Posterior cingulate gyrus (tissue), 11 donors: ENCODE data around the gene CSMD2.

Experiments
- DNase-seq, 10 donors: peaks; one replicate each; pipeline versions ENCODE4 v3.0.0 to v3.0.0-alpha.2; 2020 to 2021; ENCODE audit warnings: mixed read lengths in 3 of 10
- intact Hi-C: fragments of 100-400 bp; cut with DNase I; formaldehyde crosslinking; loops from one replicate; pipeline ENCODE4 v1.15.1; 2023

CSMD2 gene

DNA sequence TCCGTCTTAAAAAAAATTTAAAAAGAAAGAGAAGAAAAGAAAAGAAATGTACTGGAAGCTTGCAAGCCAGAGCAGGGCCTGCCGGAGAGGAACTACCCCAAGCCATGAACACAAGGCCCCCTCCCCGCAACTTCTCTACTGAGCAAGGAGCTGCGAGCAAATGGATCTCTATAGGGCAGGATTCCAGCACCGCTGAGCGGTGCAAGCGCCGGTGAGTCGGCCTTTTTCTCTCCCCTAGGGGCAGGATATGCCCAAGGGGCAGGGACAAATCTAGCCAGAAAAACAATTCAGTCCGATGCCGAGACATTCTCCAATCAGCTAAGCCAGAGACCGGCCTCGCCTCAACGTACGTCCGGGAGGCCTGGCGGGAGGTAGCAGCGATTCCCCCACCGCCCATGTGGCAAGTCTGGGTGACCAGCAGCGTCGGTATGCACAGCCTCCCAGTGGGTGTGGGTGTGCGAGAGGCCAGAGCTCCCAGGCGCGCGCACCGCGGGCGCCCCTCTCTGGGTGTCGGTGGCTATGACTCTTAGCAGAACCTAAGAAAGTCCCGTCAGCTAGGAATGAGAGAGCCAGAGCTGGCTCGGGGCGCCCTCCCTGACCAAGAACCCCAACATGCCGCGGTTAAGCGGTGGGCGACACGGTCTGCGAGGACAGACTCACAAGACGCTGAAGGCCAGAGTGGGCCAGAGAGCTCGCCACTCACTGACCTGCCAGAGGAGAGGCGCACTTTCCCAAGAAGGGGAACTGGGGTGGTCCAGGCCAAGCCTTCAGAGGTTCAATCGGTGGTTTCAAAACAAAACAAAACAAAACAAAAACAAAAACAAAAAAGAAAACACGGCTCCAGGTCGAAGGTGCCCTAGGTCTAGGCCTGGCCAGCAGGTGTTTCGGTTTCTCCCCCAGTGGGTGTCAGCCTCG is 1.9 kb downstream of the CSMD2 start:
- intact Hi-C loops = loop anchor here (1.0 to 10.0 kb wide), 5 partner anchors 48 to 530 kb away; no protein-coding TSS in a partner anchor
- peak; percentile 74 to 98 (median 87) for DNase-seq

DNA sequence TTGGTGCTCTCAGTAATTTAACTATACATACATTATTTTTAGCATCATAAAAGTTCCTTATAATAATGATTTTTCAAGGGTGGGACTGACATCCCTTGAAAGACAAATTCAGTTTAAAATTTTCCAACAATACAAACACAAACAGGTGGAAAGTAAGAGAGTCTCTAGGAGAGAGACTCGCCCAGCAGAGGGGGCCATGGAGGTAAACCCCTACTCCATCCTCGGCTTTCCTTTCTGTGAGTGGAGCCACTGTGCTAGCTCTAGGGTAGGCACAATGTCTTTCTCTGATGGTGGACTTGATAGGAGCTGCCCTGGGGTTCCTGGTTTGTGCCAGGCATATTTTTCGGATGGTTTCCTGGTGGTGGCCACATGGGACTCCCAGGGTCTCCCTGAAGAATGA is 8.3 kb downstream of the CSMD2 start:
- no peak for DNase-seq
- intact Hi-C loops = no loop called here

DNA sequence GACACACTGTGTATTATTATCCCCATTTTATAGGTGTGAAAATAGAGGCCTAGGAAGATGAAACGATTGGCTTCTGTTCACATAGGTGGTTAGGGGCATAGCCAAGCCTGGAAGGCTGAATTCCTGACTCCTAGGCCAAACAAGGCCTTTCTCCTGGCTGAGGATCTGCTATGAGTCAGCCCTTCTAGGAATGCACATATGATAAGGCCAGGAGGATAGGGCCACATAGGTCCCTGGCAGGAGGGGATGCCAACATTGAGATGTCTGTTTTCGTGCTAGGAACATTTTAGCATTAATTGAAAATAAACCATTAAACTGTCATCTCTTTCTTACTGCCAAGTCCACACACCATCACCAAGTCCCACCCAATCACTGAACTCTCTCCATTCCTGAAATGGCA is 9.2 kb downstream of the CSMD2 start:
- intact Hi-C loops = no loop called here
- no peak for DNase-seq

DNA sequence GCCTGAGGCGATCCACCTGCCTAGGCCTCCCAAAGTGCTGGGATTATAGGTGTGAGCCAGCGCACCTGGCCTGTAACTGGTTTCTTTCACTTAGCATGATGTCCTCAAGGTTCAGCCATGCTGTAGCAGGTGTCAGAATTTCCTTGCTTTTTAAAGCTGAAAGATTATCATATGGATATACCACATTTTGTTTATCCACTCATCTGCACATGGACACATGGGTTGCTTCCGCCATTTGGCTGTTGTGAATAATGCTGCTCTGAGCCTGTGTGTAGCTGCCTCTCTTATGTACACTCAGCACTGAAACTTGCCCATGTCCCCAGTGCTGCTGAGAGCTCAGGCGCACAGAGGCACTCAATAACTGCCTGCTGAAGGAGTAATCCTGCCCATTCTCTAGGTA is 11.8 kb downstream of the CSMD2 start:
- DNase-seq = no peak
- intact Hi-C loops = no loop called here

DNA sequence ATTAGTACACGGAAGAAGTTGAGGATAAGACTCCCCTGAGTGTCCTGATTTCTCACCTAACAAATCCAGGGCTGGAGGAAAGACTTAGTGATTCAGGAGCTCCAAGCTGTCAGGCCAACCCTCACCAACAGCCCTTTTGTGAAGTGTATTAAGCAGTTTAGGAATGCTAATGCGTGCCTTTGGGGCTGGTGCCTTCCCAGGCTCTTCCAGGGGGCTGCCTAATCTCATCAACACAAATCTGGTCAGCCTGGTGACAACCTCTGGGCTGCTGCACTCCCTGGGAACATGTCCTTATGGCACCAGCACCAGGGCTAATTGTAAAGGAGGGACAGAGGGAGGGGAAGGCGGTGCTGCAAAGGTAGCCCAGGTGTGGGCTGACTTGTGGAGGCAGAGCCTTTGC is 15.5 kb downstream of the CSMD2 start:
- intact Hi-C loops = no loop called here

DNA sequence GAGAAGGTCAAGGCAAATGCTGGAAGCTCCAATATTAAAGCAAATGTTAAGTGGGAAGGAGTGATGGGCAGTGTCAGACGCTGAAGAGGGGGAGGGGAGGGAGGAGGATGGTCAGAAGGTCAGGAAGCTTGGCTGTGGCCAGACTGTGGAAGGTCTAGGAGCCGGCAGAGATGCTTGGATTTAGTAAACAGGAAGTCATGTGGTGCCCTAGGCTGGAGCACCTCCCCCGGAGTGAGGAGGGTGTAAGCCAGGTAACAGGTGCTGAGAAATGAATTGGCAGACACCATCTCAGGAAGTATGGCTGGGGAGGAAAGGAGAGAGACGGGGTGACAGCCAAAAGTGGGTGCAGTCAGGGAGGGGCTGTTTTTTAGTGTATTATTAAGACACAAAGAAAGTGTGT is 17.7 kb downstream of the CSMD2 start:
- DNase-seq = no peak
- intact Hi-C loops = no loop called here

More for the DNA sequence above, 15.5 kb downstream of the CSMD2 start:
- DNase-seq = no peak

DNA sequence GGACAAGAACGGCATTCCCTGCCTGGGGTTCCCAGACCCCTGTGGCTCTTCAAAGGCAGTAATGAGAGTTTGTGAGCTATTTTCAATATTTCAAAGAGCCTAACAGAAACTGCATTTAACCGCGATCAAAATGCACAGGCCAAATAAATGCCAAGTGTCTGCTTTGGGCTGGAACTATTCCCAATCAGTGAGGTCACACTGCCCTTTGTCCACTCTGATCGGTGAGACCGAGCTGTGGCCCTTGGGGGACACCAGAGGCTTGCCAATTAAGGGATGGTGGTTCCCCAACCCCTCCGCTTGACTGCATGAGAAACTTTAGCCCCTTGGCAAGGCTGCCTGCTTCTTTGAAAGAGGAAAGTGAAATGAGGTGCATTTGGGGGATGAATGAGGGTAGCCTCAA is 20.3 kb downstream of the CSMD2 start:
- no peak for DNase-seq
- intact Hi-C loops = no loop called here

DNA sequence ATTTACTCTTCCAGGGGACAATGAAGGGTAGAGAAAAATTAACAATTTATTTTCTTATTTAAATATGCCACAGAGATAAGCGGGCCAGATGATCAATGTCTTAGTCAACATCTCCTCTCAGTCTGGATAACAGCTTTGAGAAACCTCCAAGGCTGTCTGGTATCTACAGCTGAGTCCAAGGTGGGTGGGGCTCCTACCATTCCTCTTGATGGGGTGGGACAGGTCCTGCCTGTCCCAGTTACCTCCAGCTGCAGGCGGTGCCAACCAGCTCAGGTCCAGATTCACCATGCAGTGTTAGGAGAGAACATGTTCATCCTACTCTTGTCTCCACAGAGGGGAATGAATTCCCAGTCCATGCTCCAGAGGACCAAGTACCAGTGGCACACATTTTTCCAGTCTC is 21.1 kb downstream of the CSMD2 start:
- no peak for DNase-seq
- intact Hi-C loops = no loop called here

DNA sequence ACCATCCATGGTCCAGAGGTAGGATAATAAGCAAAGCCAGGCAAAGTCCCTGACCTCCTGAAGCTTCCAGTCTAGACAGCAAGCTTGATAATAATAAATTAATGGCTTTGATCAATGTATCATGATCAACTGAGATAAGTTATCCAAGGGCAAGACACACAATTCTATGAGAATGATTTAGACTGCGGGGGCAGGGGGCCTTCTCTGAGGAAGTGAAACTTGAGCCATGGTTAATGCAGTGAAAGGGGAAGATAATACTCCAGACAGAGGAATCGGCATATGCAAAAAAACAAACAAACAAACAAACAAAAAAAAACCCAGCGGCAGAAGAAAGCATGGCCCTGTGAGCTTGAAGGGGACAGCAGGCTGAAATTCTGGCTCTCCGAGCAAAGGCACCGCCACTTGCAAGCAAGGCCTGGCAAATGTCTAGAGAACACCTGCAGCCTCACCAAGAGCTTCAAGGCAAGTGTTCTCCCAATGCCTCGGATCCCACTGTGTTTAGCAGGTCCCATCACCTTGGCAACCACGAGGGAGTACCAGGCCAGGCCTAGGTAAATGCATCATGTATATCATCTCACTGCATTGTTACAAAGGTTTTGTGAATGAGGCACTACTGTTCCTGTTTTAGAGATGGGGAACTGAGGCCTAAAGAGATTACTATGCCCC is 24.9 kb downstream of the CSMD2 start:
- intact Hi-C loops = no loop called here
- DNase-seq = no peak

DNA sequence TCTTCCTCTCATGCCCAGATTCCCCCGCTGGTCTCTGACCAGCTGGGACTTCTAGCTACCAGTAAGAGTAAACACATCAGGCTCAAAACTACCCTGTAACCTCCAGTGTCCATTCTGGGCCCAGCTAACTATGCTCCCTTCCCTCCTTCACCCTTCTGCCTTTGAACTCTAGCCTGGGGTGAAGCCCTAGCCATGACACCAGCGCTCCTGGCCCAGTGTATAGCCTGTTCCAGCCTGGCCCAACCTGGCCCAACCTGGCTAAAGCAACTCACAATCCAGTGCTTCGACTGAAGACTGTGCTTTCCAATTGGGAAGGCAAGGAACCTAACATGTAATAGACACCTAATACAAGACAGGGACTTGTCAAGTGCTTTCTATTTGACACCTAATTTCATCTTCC is 27.6 kb downstream of the CSMD2 start:
- DNase-seq = no peak
- intact Hi-C loops = no loop called here

DNA sequence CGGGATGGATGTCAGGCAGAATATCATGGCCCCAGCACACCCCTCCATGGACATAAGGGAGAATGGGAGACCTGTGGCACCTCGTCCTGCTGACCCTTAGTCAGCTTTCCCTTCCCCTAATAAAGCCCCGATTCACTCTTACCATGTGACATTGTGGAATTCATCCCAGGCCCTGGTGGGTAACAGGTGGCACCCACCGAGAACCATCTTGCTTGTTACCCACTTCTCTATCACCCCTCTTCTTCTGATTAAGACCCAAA is 32.9 kb downstream of the CSMD2 start:
- DNase-seq = no peak
- intact Hi-C loops = no loop called here

DNA sequence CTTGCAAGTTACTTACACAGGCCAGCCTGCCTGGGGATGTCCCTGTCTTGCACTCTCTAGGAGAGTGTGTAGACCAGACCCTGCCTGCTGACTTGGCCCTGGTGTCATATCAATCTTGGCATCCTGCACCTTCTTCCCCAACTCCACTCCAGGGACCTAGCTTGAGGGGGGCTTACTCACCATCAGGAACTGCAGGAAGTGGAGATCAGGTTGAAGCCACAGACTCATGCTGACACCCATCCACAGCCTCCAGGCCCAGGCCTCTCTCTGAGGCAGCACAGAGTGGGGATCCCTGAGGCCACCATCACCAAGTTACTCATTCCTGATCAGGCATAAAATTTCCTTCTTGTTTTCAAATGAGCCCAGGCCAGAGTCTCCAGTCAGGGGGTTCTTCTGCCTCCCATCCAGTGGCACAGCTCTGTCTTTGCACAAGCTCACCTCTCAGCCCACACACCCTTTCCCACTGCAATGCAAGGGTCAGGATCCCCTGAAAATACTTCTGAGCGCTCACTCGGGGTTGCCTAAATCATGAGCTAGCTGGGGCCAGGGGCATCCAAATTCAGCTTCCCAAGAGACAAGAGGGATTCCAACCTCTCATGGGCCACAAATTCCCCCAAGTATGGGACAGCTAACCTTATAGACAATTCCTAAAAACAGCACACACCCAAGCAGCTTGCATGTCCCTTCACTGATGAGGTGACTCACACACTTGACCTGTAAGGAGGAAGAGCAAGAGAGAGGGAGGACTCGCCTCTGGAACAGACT is 33.5 kb downstream of the CSMD2 start:
- intact Hi-C loops = no loop called here
- no peak for DNase-seq

DNA sequence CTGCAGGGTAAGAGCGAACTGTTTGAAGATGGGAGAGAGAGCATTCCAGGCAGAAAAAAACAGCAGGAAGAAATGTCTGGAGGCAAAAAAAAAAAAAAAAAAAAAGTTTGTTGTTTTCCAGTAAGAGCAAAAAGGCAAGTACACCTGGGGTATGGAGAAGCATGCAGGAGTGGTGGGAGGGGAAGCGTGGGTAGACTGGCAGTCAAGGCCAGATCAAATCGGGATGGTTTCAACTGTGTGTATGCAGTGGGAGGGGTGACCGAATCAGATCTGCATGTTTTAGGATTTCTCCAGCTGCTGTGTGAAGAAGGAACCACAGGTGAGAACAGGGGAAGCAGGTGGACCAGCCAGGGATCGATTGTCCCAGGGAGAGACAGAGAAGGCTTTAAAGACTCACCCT is 34.7 kb downstream of the CSMD2 start:
- no peak for DNase-seq
- intact Hi-C loops = no loop called here

DNA sequence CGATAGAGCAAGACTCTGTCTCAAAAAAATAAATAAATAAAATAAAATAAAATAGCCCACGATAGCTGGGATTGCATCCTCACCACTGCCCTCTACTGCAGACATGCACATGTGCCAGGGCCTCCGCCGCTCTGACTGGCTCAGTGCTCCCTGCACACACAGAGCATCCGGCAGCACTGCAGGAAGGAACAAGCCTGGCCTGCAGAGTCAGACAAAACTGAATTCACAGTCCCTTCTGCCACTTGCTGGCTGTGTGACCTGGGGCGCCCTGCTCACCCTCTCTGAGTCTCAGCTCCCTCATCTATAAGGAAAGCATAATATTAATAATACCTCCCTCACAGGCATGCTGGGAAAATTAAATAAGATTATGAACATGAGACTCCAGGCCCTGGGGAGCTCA is 35.4 kb downstream of the CSMD2 start:
- intact Hi-C loops = no loop called here
- peak in 2 of 10 donors; percentile 24 to 88 for DNase-seq

DNA sequence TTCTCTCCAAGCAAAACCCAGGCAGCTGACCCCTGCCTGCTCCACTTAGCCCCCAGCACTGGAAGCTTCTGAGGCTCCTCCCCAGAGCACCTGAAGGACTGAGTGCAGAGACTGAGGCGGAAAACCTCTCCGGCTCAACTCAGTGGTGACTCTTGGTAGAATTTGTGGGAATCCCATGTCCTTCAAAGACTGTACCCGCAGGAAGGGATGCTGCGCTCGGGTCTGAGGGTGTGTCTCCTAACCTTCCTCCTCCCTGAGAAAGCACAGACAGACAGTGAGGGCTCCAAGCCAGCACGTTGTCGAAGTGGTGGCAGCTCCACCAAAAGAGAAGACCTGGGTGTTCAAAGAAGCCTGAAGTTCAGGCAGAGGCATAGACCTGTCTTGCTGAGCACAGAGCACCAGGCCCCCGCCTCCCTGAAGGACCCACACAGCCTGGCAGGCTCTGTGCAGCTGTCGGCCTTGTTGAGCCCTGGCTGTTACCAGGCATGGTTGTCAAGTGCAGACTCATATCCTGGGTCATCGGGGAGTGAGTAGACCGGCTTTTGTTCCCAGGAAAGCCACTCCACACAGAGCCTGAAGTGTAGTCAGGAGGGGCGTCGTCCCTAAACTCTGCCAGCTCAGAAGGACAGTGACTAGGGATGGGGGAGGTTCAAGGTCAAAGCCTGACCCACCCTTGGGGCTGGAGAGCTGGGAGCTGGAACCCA is 36.7 kb downstream of the CSMD2 start:
- DNase-seq = no peak
- intact Hi-C loops = no loop called here

DNA sequence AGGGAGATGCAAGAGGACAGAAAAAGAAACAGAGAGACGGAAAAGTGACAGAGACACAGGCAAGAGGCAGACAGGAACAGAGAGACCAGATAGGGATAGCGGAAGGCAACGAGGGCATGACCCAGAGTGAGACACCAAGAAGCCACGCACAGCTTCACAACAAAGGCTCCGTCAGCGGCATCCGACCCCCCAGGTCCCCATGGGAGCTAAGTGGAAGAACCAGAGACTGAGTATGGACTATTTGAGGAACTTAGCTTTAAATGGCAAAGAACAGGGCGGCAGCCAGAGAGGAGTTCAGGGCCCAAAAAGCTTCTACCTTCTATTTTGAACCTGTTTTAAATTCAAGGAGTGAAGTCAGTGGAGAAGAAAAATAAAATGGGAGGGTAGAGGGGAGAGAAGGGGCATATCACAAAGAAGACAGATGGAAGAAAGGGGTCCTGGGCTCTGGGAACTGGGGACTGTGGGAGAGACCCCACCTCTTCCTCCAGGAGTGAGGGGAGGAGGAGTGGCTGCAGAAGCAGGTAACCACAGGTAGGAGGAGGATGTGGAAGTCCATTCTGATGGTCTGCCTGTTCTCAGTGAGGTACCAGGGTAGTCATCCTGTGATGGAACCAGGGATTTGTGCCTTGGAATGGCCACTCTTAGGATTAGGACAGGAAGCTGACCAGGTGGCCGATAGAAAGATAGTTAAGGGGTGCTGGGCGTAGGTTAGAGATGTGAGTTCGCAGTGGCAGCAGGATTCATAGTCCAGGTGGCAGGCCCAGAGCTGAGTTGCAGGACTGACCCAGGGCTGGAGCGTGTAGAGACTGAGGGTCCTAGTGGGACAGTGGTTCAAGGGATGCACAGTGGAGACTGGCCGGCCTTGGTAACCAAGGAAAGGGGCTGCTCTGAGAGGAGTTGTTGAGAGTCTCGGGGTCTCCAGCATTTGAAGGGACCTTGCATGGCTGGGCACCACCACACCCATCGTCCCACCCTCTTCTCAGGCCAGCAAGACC is 37.7 kb downstream of the CSMD2 start:
- intact Hi-C loops = no loop called here

DNA sequence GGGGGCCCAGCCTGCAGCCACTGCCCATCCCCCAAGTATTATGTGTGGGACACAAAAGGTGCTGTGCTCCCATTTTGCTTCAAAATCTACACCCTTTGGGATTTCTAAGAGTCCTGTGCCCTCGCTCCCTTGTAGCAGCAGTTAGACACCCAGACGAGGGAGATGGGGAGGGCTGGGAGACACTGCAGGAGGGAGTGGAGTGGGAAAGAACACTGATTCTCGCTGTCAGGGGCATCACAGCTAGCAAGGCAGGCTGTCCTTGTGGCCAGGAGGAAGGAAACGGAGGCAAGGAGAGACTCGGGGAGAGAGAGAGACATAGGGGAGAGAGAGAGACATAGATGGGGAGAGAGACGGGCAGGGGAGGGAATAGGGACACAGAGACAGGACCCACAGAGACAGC is 38.5 kb downstream of the CSMD2 start:
- no peak for DNase-seq
- intact Hi-C loops = no loop called here

More for the DNA sequence above, 37.7 kb downstream of the CSMD2 start:
- no peak for DNase-seq

DNA sequence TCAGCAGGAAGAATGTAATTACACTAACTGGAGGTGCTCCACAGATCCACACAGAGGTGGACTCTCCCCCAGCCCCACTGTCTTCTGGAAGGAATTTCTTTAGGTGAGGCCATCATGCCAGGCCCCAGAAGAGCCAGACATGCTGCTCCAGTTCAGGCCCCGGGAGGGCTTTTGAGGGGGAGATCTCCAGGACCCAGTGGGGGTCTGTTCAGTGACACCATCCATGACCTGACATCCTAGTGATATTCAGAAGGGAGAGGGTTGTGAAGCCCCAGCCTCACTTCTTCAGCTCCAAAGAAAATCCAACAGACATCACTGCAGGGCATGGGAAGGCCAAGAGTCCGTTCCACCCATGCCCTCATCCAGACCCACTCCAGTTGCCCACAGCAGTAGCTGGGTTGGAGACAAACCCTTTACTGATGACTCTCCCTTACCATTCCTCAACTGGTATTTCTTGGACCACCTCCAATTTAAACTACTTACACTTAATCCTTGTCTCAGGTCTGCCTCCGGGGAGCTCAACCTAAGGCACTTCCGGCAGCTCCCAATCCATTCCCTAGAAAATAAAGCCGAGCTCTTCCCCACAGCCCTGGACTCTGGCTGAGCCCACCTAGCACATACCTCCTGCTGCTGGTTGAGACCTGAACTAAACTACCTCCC is 39.2 kb downstream of the CSMD2 start:
- no peak for DNase-seq
- intact Hi-C loops = no loop called here
